ENCODE data around the gene PPM1E.

PPM1E gene

DNA sequence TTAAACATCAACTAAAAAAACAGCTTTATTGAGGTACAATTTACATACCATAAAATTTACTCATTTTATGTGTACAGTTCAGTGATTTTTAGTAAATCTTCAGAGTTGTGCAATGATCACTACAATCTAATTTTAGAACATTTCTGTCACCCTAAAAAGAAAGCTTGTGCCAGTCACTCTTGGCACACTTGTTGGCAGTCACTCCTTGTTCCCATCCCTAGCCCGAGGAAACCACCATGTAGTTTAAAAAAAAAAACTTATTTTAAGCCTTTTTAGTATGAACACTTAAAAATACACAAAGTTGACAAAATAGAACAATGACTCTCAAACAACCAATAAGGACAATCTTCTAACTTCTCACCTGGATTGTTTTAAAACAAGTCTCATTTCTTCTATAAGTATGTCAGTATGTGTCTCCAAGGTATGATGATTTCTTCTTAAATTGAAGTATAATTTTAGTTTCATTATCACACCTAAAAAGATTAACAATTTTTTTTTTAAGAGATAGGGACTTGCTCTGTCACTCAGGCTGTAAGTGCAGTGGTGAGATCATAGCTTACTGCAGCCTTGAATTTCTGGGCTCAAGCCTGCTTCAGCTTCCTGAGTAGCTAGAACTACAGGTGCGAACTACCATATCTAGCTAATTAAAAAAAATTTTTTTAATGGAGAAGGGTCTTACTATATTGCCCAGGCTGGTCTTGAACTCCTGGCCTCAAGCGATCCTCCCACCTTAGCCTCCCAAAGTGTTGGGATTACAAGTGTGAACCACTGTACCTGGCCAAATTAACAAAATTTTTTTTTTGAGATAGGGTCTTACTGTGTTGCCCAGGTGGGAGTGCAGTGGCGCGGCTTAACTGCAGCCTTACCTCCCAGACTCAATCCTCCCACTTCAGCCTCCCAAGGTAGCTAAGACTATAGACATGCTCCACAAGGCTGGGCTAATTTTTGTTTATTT, 53.2 kb downstream of the PPM1E start:
- Histone ChIP-seq H3K9ac (ENCODE audit: low read length in 2 of 2) (no peak overlapping the region), H3K4me3 (ENCODE audit: low read length in 2 of 2) (no peak overlapping the region), H3K36me3 (ENCODE audit: control insufficient read depth in 2 of 2, insufficient read depth in 2 of 2, low read length in 2 of 2) (no peaks in the 10 kb centered on the region), H3K27ac (ENCODE audit: low read length) (no peak overlapping the region), H3K27me3 (ENCODE audit: control insufficient read depth in 1 of 2, insufficient read depth in 2 of 2, low read length in 2 of 2) (no peaks in the 10 kb centered on the region), H3K9me3 (ENCODE audit: control insufficient read depth in 2 of 2, low read length in 2 of 2) (no peaks in the 10 kb centered on the region), H3K4me1 (ENCODE audit: control insufficient read depth, insufficient read depth, low read length) (no peaks in the 10 kb centered on the region)

- no peaks in the 10 kb centered on the region for H3K4me1 ChIP-seq (ENCODE audit: control insufficient read depth, insufficient read depth, low read length)
- H3K9ac ChIP-seq (ENCODE audit: low read length in 2 of 2): no peak overlapping the region
- H3K27ac ChIP-seq (ENCODE audit: low read length): no peak overlapping the region
These were observed 53.9 kb downstream of the PPM1E start for GRCh38 chr17:58809564-58809936.

DNA sequence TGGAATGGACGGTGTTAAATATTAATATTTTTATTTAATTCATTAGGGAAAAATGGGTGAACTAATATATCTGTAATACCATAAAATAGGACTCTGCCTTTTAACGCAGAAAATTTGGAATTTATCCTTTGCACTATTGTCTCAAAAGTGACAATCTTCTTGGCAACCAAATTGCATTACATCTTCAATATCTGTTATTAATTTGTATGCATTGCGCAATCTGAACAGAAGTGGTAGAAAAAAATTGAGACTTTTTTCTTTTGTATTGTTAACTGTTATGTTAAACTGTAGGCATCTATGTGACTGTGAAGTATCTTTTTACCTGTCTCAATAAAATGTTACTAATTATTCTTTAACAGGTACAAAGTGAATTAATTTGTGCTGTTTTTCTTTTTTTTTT, 55.6 kb downstream of the PPM1E start:
- Histone ChIP-seq H3K27ac (ENCODE audit: low read length) (no peak overlapping the region), H3K27me3 (ENCODE audit: control insufficient read depth in 1 of 2, insufficient read depth in 2 of 2, low read length in 2 of 2) (no peaks in the 10 kb centered on the region), H3K36me3 (ENCODE audit: control insufficient read depth in 2 of 2, insufficient read depth in 2 of 2, low read length in 2 of 2) (no peaks in the 10 kb centered on the region), H3K9ac (ENCODE audit: low read length in 2 of 2) (no peak overlapping the region), H3K4me3 (ENCODE audit: low read length in 2 of 2) (no peak overlapping the region), H3K4me1 (ENCODE audit: control insufficient read depth, insufficient read depth, low read length) (no peaks in the 10 kb centered on the region), H3K9me3 (ENCODE audit: control insufficient read depth in 2 of 2, low read length in 2 of 2) (no peaks in the 10 kb centered on the region)

More at GRCh38 chr17:58809564-58809936, 53.9 kb downstream of the PPM1E start:
- Histone ChIP-seq H3K27me3 (ENCODE audit: control insufficient read depth in 1 of 2, insufficient read depth in 2 of 2, low read length in 2 of 2) (no peaks in the 10 kb centered on the region), H3K4me3 (ENCODE audit: low read length in 2 of 2) (no peak overlapping the region), H3K36me3 (ENCODE audit: control insufficient read depth in 2 of 2, insufficient read depth in 2 of 2, low read length in 2 of 2) (no peaks in the 10 kb centered on the region), H3K9me3 (ENCODE audit: control insufficient read depth in 2 of 2, low read length in 2 of 2) (no peaks in the 10 kb centered on the region)

GRCh38 chr17:58813712-58814111, 58.1 kb downstream of the PPM1E start:
- no peak overlapping the region for H3K9ac ChIP-seq (ENCODE audit: low read length in 2 of 2)
- H3K4me1 ChIP-seq (ENCODE audit: control insufficient read depth, insufficient read depth, low read length): no peaks in the 10 kb centered on the region
- no peak overlapping the region for H3K4me3 ChIP-seq (ENCODE audit: low read length in 2 of 2)
- H3K36me3 ChIP-seq (ENCODE audit: control insufficient read depth in 2 of 2, insufficient read depth in 2 of 2, low read length in 2 of 2): no peaks in the 10 kb centered on the region
- H3K27ac ChIP-seq (ENCODE audit: low read length): no peak overlapping the region
- no peaks in the 10 kb centered on the region for H3K9me3 ChIP-seq (ENCODE audit: control insufficient read depth in 2 of 2, low read length in 2 of 2)
- H3K27me3 ChIP-seq (ENCODE audit: control insufficient read depth in 1 of 2, insufficient read depth in 2 of 2, low read length in 2 of 2): no peaks in the 10 kb centered on the region

- no peaks in the 10 kb centered on the region for H3K4me1 ChIP-seq (ENCODE audit: control insufficient read depth, insufficient read depth, low read length)
- no peaks in the 10 kb centered on the region for H3K36me3 ChIP-seq (ENCODE audit: control insufficient read depth in 2 of 2, insufficient read depth in 2 of 2, low read length in 2 of 2)
- H3K4me3 ChIP-seq (ENCODE audit: low read length in 2 of 2): no peak overlapping the region
- no peak overlapping the region for H3K27ac ChIP-seq (ENCODE audit: low read length)
- H3K9ac ChIP-seq (ENCODE audit: low read length in 2 of 2): no peak overlapping the region
- H3K27me3 ChIP-seq (ENCODE audit: control insufficient read depth in 1 of 2, insufficient read depth in 2 of 2, low read length in 2 of 2): no peaks in the 10 kb centered on the region
- no peaks in the 10 kb centered on the region for H3K9me3 ChIP-seq (ENCODE audit: control insufficient read depth in 2 of 2, low read length in 2 of 2)
These were observed 63.0 kb downstream of the PPM1E start for GRCh38 chr17:58818654-58819053.

DNA sequence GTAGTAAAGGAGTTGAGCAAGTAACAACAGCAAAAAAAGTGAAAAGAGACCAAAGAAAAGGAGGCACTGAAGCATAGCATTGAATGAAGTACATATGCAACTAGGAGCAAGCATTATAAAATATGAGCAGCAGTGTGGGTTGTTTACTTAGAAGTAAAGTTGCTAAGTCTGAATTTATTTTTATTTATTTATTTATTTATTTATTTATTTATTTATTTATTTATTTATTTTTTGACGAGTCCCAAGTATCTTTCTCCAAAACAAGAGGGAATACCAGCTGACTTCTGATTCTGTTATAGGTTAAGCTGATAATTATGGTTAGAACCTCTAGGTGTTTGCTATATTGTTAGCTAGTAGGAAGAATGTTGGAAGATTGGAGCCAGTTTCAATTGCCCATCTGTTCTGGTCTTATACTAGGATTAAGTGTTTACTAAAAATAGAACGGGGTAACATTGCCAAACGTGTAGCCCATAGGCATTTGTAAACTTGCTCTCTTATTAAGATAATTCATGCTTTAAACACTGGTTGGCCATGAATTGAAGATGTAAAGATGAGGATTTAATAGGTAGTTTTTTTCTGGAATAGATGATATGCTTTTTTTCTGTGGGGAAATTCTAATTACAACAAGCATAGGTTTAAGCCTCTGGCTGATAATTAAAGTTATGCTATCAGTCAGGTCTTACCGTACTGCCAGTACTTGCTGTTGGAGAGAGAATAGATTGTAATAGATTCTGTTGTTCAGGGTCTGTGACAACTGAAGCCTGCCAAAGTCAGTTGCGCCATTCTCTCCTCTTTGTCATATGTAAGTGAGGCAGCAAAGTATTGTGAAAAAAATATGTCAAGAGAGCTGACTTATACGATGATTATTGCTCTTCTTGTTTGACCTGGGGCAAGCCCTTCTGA, 66.7 kb downstream of the PPM1E start:
- Histone ChIP-seq H3K9me3 (ENCODE audit: control insufficient read depth in 2 of 2, low read length in 2 of 2) (no peaks in the 10 kb centered on the region), H3K9ac (ENCODE audit: low read length in 2 of 2) (no peak overlapping the region), H3K27me3 (ENCODE audit: control insufficient read depth in 1 of 2, insufficient read depth in 2 of 2, low read length in 2 of 2) (no peaks in the 10 kb centered on the region), H3K36me3 (ENCODE audit: control insufficient read depth in 2 of 2, insufficient read depth in 2 of 2, low read length in 2 of 2) (no peaks in the 10 kb centered on the region), H3K4me1 (ENCODE audit: control insufficient read depth, insufficient read depth, low read length) (no peaks in the 10 kb centered on the region), H3K27ac (ENCODE audit: low read length) (no peak overlapping the region), H3K4me3 (ENCODE audit: low read length in 2 of 2) (no peak overlapping the region)

DNA sequence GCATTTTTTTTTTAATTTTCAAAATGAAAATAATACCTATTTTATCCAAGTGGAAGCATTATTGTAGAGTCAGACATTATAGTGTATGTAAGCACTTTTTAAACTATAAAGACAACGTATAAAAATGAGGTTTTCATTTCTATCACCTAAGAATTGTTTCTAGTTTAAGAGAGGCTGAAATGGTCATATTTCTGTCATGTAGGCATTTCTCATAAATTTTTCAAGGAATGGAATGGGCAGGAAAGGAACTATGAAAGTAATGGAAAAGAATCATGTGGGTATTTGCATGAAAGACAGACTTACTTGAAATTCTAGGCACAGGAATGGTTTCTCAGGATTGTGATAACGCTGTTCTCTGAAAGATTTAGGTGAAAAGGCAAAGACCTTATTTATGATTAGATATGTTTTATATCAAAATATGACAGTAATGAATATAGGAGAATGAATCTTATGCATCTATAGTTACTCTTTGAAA, 67.4 kb downstream of the PPM1E start:
- Histone ChIP-seq H3K9ac (ENCODE audit: low read length in 2 of 2) (no peak overlapping the region), H3K4me1 (ENCODE audit: control insufficient read depth, insufficient read depth, low read length) (no peaks in the 10 kb centered on the region), H3K27ac (ENCODE audit: low read length) (no peak overlapping the region), H3K4me3 (ENCODE audit: low read length in 2 of 2) (no peak overlapping the region), H3K9me3 (ENCODE audit: control insufficient read depth in 2 of 2, low read length in 2 of 2) (no peaks in the 10 kb centered on the region), H3K27me3 (ENCODE audit: control insufficient read depth in 1 of 2, insufficient read depth in 2 of 2, low read length in 2 of 2) (no peaks in the 10 kb centered on the region), H3K36me3 (ENCODE audit: control insufficient read depth in 2 of 2, insufficient read depth in 2 of 2, low read length in 2 of 2) (no peaks in the 10 kb centered on the region)

- Histone ChIP-seq H3K4me1 (ENCODE audit: control insufficient read depth, insufficient read depth, low read length) (no peaks in the 10 kb centered on the region), H3K27ac (ENCODE audit: low read length) (no peak overlapping the region), H3K36me3 (ENCODE audit: control insufficient read depth in 2 of 2, insufficient read depth in 2 of 2, low read length in 2 of 2) (no peaks in the 10 kb centered on the region), H3K9me3 (ENCODE audit: control insufficient read depth in 2 of 2, low read length in 2 of 2) (no peaks in the 10 kb centered on the region), H3K27me3 (ENCODE audit: control insufficient read depth in 1 of 2, insufficient read depth in 2 of 2, low read length in 2 of 2) (no peaks in the 10 kb centered on the region), H3K4me3 (ENCODE audit: low read length in 2 of 2) (no peak overlapping the region), H3K9ac (ENCODE audit: low read length in 2 of 2) (no peak overlapping the region)
These were observed 73.6 kb downstream of the PPM1E start for GRCh38 chr17:58829172-58829637.

DNA sequence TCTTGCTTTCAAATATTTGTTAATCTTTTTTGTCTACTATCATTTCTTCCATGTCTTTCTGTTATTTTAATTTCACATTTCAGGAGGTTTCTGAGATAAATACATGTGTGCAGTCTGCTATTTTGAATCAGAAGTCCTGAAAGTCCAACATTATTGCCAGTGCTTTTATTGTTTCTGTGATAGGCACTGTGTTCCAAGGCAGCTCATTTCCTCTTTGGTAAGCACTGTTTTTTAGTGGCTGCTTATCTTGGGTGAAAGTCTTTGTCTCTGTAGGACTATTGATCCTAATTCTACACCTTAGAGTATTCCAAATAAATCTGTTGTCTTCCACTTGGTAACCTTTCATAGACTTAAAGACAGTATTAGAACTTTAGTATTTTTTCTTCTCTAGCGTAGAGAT, 76.1 kb downstream of the PPM1E start:
- H3K9ac ChIP-seq (ENCODE audit: low read length in 2 of 2): no peak overlapping the region
- H3K27ac ChIP-seq (ENCODE audit: low read length): no peak overlapping the region
- H3K4me3 ChIP-seq (ENCODE audit: low read length in 2 of 2): no peak overlapping the region
- H3K27me3 ChIP-seq (ENCODE audit: control insufficient read depth in 1 of 2, insufficient read depth in 2 of 2, low read length in 2 of 2): no peaks in the 10 kb centered on the region
- no peaks in the 10 kb centered on the region for H3K9me3 ChIP-seq (ENCODE audit: control insufficient read depth in 2 of 2, low read length in 2 of 2)
- no peaks in the 10 kb centered on the region for H3K36me3 ChIP-seq (ENCODE audit: control insufficient read depth in 2 of 2, insufficient read depth in 2 of 2, low read length in 2 of 2)
- H3K4me1 ChIP-seq (ENCODE audit: control insufficient read depth, insufficient read depth, low read length): no peaks in the 10 kb centered on the region

GRCh38 chr17:58832514-58832913, 76.9 kb downstream of the PPM1E start:
- no peak overlapping the region for H3K4me3 ChIP-seq (ENCODE audit: low read length in 2 of 2)
- no peak overlapping the region for H3K9ac ChIP-seq (ENCODE audit: low read length in 2 of 2)
- no peaks in the 10 kb centered on the region for H3K27me3 ChIP-seq (ENCODE audit: control insufficient read depth in 1 of 2, insufficient read depth in 2 of 2, low read length in 2 of 2)
- H3K9me3 ChIP-seq (ENCODE audit: control insufficient read depth in 2 of 2, low read length in 2 of 2): no peaks in the 10 kb centered on the region
- no peak overlapping the region for H3K27ac ChIP-seq (ENCODE audit: low read length)
- no peaks in the 10 kb centered on the region for H3K36me3 ChIP-seq (ENCODE audit: control insufficient read depth in 2 of 2, insufficient read depth in 2 of 2, low read length in 2 of 2)
- H3K4me1 ChIP-seq (ENCODE audit: control insufficient read depth, insufficient read depth, low read length): no peaks in the 10 kb centered on the region
